LHCN-M2 (cell line): ENCODE results near the gene DCTN5. TPM values are rescaled to one million over a fixed set of nuclear protein-coding genes. Genes with fewer than 3 reads are reported as not detected.
"Not testable (repeated sequence)": the region's sequence is repeated elsewhere in the genome, so short reads cannot be mapped to it uniquely, and the experiment has no call there.

Experiments
- DNase-seq: peaks from one replicate; pipeline ENCODE4 v3.0.0-alpha.2; 2012; ENCODE audit warnings: low read depth
- polyA plus RNA-seq: library from polyadenylated mRNA; unstranded; fragments of >200 nt; gene quantifications from one replicate; pipeline ENCODE4 v1.2.1, GENCODE V29; 2012; ENCODE audit warnings: missing spikeins
- total RNA-seq: library from RNA; depleted of rRNA; stranded (reverse); fragments of >200 nt; gene quantifications from 2 replicates; pipeline ENCODE4 v1.2.3, GENCODE V29; 2014; rRNA removed

Gene DCTN5
- total RNA-seq, result 59.5 and 68.8 TPM in 2 replicates
- 47.2 TPM for polyA plus RNA-seq

DNA sequence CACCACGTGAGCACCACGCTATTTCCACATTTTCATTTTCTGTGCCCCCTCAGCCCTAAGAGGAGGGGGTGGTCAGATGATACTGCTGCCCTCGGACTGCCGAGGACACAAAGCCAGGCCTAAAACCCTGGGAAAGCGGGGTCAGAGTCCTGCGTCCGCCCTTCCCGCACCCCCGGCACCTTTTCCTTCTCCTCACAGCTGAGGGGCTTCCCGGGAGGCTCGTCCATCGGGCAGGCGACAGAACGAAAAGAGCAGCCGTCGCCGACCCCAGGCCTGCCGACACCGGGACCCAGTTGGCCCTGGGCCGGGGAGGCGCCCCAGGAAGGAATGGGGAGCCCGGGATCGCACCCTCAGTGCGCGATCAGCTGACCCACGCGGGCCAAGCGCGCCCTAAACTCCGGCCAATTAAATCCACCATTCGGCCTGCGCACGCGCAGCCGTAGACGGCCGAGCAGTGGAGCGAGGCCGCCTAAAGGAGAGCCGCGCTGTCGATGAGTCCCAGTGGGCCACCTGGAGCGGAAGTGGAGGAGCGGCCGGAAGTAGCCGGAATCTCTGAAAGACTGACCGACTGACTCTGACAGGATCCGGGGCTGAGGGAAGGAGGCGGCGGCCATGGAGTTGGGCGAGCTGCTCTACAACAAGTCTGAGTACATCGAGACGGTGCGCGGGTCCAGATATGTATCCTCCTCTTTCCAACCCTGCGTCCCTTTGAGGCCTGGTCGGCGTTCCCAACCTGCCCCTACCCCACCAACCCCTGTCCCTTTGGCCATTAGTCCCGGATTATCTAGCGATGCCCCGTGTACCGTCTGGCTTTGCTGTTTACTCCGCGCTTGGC lies at the start of gene DCTN5, which contains the start of gene PALB2:
Gene DCTN5, plus strand, starts transcription at position 536 of the 835 bp plus-strand sequence. Its CDS starts 77 bp downstream, at position 613.
Gene PALB2, minus strand, starts transcription at position 380 of the 835 bp plus-strand sequence. Its CDS starts 153 bp downstream, at position 227.
- peak; percentile 93 for DNase-seq

DNA sequence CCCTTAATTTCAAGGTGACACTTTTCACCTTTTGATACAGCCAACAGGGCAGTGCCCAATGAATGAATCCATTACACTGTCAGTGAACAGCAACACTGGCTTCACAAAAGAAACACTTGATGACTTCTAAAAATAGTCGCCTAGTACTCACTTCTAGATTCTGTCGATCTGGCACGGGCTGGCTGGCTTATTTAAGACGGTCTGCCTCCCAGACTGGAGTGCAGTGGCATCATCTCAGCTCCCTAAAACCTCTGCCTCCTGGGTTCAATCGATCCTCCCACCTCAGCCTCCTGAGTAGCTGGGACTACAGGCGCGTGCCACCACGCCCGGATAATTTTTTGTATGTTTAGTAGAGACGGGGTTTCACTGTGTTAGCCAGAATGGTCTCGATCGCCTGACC lies 47.1 kb upstream of the DCTN5 start:
- no peak for DNase-seq

DNA sequence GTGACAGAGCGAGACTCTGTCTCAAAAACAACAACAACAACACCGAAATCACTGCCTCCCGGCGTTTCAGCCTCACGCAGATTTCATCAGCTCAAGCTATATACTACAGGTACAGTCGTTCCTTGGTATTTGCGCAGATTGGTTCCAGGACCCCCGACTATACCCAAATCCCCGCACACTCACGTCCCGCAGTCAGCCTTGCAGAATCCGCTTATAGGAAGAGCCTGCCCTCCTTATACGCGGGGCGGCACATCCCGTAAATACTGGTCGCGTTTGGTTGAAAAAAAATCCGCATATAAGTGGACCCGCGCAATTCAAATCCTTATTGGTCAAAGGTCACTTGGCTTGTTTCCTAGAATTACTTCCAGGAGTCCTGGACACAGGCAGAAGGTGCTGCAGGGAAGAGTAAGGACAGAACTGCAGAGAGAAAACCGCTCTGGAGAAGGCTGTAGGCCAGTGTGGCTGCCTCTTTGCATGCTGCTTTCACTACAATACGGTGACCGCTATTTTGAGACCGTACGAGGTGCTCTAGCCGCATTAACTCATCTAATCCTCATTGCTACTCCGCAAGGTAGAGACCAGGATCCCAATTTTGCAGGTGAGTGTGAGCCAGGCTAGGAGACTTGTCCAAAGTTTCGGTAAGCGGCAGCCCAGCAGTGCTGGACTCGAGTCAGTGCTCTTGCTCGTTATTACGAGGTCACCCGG lies 45.9 kb upstream of the DCTN5 start:
- DNase-seq, result no peak

DNA sequence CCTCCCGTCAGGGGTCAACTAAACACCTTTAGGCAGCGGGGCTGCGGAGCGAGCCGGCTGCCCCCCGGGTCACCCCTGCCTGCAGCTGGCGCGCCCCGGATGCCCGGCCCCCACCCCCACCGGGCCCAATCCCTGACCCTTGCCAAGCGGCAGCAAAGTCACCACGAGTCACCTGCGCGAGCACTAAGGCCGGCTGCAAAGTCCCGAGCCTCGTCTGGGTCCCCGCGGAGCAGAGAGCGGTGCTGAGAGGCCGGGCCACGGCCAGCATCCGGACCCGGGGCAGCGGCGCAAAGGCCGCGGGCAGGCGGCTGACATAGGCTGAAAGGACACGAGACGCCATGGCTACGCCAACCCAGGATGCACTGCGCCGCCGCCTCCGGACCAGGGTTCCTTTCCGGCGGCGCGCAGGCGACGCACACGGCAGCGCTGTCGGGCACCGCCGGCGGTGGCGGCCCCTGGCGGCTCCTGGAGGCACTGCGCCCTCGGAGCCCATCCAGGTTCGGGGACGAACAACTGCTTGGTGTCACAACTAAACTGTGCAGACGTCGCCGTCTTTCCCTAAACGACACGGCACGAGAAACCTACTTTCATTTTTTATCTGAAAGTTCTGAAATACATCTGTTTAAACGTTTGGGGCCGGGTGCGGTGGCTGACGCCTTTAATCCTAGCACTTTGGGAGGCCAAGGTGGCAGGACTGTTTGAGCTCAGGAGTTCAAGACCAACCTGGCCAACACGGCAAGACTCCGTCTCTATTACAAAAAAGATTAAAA lies 45.1 kb upstream of the DCTN5 start, which contains the start of gene NDUFAB1:
Gene NDUFAB1, minus strand, starts transcription at position 366 of the 770 bp plus-strand sequence. Its CDS starts 26 bp downstream, at position 340.
- peak; percentile 80 for DNase-seq

DNA sequence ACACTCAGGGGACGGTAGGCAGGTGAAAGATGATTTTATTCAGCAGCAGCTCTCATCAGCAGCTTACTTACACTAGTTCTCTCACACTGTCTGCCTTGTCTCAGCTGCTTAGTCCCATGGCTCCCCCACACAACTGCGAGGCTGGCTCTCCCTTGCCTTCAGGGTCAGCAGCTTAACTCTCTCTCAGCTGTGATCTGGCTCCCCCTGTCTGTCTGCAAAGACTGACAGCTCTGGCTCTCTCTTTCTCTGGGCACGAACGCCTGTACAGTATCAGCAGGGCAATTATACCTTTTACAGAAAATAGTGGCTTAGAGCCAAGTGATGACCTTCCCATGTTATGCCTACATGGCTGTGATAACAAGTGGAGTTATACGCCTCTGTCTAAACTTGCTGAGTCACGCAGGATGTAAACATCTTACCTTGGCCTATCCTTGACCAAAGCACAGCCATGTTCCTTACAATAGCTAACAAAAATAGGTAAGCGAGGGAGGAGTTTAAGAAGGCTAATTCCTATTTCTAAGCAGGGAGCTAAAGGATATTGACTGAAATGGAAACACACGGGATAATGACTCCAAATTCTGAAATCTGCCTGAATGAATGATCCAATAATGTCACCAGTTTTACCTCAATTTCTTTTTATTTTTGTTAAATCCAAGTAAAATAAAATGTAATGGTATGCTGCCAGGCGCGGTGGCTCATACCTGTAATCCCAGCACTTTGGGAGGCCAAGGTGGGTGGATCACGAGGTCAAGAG lies 44.1 kb upstream of the DCTN5 start:
- DNase-seq, result peak; percentile 29

DNA sequence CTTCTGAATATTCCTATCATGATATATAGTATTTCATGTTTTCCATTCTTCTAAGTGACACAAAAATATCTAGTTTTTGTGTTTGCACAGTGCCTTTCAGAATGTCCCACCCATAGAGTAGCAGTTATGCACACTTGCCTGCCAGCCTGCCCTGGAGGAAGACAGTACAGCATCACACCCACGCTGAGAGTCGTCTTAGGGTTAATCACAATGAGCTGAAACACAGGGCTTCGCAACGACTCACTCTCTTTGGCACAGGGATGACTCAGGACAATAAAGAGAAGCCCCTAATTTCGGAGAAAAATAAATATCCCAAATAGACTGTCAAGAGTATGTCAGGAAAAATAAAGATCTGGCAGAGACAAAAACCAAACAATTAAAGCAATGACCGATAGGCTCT lies 33.5 kb upstream of the DCTN5 start:
- DNase-seq, result peak; percentile 28

DNA sequence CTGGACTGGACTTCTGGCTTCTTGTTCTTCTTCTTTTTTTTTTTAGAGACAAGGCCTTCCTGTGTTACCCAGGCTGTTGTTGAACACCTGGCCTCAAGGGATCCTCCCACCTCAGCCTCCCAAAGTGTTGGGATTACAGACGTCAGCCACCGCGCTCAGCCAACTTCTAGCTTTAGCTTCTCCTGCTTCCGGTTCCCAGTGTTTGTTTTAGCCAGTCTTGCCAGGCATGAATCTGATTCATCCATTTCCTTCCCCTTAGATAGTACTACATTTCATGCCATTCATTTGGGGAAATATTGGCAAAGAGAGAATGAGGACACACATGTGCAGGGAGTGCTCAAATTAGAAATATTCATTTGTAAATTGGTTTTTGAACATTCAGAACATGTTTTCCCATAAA lies 33.1 kb upstream of the DCTN5 start:
- peak; percentile 41 for DNase-seq

DNA sequence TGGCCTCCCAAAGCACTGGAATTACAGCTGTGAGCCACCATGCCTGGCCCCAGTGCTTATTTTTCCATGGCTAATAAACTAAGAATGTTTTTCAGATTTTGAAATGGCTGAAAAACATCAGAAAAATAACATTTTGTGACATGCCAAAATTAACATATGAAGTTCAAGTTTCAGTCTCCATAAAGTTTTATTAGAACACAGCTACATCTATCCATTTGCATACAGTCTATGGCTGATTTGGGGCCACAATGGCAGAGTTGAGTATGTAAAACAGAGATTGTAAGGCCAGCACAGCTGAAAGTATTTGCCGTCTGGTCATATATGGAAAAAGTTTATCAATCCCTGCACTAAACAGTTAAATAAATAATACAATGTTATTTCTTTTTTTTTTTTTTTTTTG lies 31.3 kb upstream of the DCTN5 start:
- no peak for DNase-seq

DNA sequence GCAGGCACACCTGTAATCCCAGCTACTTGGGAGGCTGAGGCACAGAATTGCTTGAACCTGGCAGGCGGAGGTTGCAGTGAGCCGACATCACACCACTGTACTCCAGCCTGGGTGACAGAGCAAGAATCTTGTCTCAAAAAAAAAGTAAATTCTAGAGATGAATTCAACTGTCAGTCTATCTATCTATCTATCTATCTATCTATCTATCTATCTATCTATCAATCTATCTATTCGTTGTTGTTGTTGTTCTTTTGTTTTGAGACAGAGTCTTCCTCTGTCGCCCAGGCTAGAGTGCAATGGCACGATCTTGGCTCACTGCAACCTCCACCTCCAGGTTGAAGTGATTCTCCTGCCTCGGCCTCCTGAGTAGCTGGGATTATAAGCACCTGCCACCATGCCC lies 30.4 kb upstream of the DCTN5 start:
- not testable (repeated sequence) for DNase-seq

DNA sequence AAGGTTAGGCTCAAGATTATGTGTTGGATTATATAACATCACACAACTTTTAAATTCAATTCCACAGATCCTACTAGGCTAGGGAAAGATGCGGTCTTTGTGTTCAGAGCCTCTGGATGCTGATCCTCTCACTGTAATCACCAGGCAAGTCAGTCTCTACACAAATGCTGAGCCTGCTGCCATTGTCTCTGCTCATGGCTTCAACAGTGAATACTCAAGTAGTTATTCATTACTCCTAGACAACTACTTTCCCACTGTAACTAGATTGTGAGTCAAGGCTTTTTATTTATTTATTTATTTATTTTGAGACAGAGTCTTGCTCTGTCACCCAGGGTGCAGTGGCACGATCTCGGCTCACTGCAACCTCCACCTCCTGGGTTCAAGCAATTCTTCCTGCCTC lies 29.3 kb upstream of the DCTN5 start:
- no peak for DNase-seq

DNA sequence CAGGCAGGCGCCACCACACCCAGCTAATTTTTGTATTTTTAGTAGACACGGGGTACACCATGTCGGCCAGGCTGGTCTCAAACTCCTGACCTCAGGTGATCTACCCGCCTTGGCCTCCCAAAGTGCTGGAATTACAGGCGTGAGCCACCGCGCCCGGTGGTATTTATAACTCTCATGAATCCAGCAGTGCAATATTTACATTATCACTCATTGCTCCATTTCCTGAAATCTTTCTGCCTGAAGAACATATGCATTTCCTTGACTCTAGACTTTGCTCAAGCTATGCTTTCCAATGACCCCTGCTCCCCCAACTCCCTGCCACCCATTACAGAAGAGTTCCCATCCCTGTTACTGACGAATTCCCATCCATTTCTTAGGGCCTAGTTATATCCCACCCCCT lies 25.5 kb upstream of the DCTN5 start:
- no peak for DNase-seq

DNA sequence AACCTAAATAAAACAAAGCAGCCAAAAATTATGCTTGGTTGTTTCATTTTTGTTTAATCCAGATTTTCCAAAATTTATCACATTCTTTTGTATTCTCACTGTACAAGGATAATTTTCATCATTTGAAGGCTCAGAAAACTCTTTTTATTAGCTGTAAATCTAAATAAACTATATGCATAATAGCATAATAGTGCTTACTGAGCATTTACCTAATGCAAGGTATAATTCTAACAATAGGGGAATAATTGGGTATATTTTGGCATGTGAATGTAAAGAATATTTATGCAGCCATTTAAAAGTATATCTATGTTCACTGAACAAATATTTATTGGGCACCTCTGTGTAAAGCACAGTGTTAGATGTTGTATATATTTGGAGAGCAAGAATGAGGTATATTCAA lies 17.2 kb upstream of the DCTN5 start:
- DNase-seq, result no peak

DNA sequence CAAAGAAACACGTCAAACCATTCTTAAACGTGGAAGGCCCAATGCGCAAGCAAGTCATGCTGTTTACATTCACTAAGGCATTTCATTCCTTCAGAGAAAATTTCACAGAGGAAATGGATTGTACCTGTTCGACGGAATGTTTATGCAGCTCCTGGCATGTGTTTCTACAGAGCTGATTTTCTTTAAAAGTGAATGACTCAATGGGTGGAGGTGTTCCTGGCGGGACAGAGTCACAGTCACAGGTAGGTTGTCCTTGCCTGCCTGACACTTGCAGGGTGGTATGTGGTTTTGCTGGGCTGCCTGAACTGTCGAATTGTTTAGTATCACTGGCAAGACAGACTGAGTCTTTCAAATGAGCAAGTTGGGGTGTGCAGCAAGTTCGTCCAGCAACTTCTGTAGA lies 11.8 kb upstream of the DCTN5 start:
- DNase-seq, result no peak

DNA sequence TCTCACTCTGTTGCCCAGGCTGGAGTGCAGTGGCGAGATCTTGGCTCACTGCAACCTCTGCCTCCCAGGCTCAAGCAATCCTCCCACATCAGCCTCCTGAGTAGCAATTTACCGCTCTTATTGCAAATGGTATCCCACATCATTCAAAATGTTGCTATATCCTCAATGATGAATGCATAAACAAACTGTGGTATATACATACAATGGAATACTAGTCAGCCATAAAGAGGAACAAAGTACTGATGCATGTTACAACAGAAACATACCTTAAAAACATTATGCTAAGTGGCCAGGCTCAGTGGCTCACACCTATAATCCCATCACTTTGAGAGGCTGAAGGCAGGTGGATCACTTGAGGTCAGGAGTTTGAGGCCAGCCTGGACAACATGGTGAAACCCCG lies 9.4 kb upstream of the DCTN5 start:
- not testable (repeated sequence) for DNase-seq

DNA sequence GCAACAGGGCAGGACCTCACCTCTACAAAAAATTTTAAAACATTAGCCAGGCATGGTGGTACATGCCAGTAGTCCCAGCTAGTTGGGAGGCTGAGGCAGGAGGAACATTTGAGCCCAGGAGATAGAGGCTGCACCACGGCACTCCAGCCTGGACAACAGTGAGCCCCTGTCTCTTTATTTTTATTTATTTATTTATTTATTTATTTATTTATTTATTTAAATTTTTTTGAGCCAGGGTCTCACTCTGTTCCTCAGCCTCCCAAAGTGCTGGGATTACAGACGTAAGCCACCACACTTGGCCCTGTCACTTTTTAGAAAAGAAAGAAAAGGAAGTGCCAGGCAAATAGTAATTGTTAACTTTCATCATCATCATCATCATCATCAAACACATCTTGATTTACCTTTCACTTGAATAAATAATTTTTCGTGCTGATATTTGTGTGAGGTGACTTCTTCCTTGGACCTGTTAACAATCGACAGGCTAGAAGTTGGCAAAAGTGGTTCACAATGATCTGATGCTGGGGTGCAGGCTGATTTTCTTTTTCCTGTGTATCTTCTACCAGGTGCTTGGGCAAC lies 6.7 kb upstream of the DCTN5 start:
- no peak for DNase-seq

DNA sequence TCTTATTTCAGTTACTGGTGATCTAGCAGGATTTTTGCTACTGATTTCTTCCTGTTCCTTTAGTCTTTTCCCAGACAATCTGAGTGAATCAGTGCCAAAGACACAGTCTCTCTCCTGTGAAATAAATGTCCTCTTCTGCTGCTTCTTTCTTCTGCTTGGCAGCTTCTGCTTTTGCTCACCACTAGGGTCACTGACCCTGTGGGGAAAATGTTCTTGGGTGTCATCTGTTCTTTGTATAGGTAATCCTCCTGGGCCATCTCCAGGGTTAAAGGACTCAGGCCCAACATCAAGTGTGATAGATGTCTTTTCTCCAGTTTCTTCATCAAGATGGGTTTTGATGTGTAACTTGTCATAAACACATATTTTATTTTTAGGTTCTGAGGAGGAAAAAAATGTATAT lies 5.3 kb upstream of the DCTN5 start:
- no peak for DNase-seq

DNA sequence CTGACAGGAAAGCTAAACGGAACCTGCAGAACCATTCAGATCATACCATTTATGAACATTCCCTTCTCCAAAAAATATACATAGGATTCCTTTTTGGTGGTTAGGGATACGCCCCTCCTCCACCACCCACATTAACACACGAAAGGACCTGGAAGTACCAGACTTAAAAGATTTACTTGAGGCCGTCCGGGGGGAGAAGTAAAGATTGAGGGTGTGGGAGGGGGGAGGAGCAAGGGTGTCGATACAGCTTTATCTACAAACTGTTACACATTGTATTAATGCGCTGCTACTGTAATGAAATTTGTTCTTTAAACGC lies 693 bp upstream of the DCTN5 start:
- no peak for DNase-seq

DNA sequence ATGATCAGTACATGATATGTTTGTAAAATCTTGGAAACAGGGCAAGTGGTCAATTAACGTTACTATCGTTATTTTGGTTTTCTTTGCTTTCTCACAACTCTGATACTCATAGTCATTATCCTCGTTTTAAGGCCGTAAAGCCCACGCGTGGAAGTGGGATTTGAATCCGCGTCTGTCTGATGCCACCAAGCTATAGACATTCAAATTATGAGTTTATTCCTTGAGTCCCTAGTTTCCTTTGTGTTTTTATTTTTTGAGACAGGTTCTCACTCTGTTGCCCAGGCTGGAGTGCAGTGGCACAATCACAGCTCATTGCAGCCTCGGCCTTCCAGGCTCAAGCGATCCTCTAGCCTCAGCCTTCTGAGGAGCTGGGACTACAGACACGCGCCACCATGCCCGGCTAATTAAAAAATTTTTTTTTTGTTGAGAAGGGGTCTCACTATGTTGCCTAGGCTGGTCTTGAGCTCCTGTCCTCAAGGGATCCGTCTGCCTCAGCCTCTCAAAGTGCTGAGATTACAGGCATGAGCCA lies 1.0 kb downstream of the DCTN5 start:
- no peak for DNase-seq

DNA sequence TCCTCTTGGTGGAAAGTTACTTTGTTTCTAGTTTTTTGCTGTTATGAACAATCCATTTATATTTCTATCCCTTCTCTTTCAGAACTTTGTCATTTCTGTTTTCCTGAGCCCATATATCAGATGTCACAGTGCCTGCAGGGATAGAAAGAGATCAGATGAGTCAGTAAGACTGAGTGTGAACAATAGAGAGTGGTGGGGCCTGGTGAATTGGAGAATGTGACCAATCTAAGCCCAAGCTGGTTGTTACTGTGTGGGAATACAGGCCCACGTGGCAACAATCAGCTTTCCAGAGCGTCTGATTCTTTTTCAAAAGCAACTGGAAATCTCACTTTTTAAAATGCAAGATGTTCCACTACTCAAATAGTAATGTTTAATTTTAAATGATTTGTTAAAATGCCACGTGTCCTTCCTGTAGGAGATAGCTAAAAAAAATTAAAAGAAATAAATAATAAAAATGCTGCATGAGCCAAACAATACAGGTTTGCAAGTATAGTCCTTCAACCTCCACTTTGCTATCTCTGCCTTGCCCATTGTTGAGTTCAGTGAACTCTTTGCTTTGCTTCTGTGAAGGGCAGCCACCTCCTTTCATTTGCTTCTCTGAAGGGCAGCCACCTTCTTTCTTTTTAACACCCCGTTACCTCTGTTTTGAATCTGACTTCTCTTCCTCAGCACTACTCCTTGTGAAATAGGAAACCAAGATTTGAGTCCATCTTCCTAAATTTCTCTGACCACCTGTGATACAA lies 9.6 kb downstream of the DCTN5 start:
- no peak for DNase-seq

DNA sequence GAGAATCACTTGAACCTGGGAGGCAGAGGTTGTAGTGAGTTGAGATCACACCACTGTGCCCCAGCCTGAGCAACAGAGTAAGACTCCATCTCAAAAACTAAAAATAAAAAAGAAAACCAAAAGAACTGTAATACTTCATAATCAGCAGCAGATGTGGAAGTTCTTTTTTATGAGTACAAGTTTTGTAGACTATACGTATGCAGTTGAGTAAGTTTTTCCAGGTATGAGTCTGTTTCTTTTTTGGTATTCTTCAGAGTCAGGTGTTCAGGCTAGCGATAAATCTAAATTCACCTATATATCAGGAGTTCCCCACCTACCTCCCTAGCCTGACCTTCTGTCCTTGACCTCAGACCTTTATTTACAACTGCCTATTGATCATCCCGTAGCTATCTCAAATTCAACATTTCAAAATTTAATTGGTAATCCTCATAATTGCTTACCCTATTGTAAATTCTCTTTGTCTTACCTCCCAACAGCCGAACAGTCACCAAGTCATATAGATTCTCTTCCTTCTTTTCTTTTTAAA lies 10.7 kb downstream of the DCTN5 start:
- DNase-seq, result no peak
